ENCODE measurements around the gene CEP290. TPM values are rescaled to one million over a fixed set of nuclear protein-coding genes. Genes with fewer than 3 reads are reported as not detected.

CEP290 gene
- total RNA-seq, 1 experiment from 2014 or later = 12.8 TPM

- Histone ChIP-seq H3K14ac (ENCODE audit: insufficient read depth, low read length) (no peak overlapping the region), H3T11ph (ENCODE audit: low read length) (no peak overlapping the region), H2AK5ac (ENCODE audit: insufficient read length, low read length) (no peak overlapping the region), H3K18ac (ENCODE audit: insufficient read length, low read depth, low read length) (no peak overlapping the region), H2BK5ac (ENCODE audit: insufficient read length, low read length) (no peak overlapping the region), H3K56ac (ENCODE audit: insufficient read length, low read depth, low read length) (no peak overlapping the region), H3K4me1 (ENCODE audit: insufficient read depth, low read length) (no peaks in the 10 kb centered on the region), H3K23me2 (ENCODE audit: insufficient read length, low read depth, low read length, poor library complexity, severe bottlenecking) (no peaks in the 10 kb centered on the region), H4K20me1 (ENCODE audit: control insufficient read depth, insufficient read depth, insufficient read length) (no peaks in the 10 kb centered on the region), H3K23ac (ENCODE audit: insufficient read length, low read depth, low read length) (no peak overlapping the region), H3K27me3 (ENCODE audit: insufficient read depth, low read length) (no peaks in the 10 kb centered on the region), H2BK20ac (ENCODE audit: low read depth, low read length, poor library complexity, severe bottlenecking) (no peak overlapping the region), H2BK15ac (ENCODE audit: low read depth, low read length) (no peak overlapping the region), H3K9me3 (ENCODE audit: control insufficient read depth, low read depth, low read length) (no peaks in the 10 kb centered on the region), H3K4ac (ENCODE audit: low read depth, low read length) (no peak overlapping the region), H3K79me1 (ENCODE audit: insufficient read depth, low read depth, low read length, poor library complexity, severe bottlenecking) (no peaks in the 10 kb centered on the region), H4K5ac (ENCODE audit: insufficient read length, low read depth, low read length) (no peak overlapping the region), H4K91ac (ENCODE audit: insufficient read length, low read depth, low read length) (no peak overlapping the region), H2AFZ (ENCODE audit: low read length) (no peak overlapping the region), H3K79me2 (ENCODE audit: insufficient read depth, low read length) (no peaks in the 10 kb centered on the region), H2BK12ac (ENCODE audit: insufficient read length, low read depth, low read length) (no peak overlapping the region), H4K8ac (replicated peaks; ENCODE audit: insufficient read length, low read depth, low read length) (no peak overlapping the region), H2BK120ac (ENCODE audit: low read depth, low read length, poor library complexity, severe bottlenecking) (no peak overlapping the region), H3K27ac (ENCODE audit: insufficient read length, low read depth, low read length) (no peak overlapping the region), H3K9ac (ENCODE audit: extremely low read depth, insufficient read length, low read length) (no peak overlapping the region), H3K4me2 (ENCODE audit: insufficient read depth, insufficient read length, low read length) (no peak overlapping the region)
- no peaks in the 10 kb centered on the region for H3K9me3 Mint-ChIP-seq
- WGBS (ENCODE audit: extremely low coverage, insufficient read length, low lambda C conversion rate) = no CpG with 5 or more reads among the region's 2 CpGs
- H3K4me1 Mint-ChIP-seq = no peaks in the 10 kb centered on the region
- DNase-seq = no peak
- H3K36me3 Mint-ChIP-seq (ENCODE audit: insufficient read depth in 1 of 3, low read depth in 3 of 3) = peaks cover 2 to 4% (median 4%) of the 10 kb centered on the region in 3 experiments; a peak in 3 of 7 replicates
- no peak overlapping the region for H3K27ac Mint-ChIP-seq
- TF ChIP-seq CTCF (conservative IDR thresholded peaks at IDR 0.05) = no peak
- no peak overlapping the region for H3K4me3 Mint-ChIP-seq
- no peaks in the 10 kb centered on the region for H3K27me3 Mint-ChIP-seq (ENCODE audit: low read depth)
Measured at GRCh38 chr12:88108021-88108420, 33.9 kb downstream of the CEP290 start.

Measured in H9 (cell line).